ENCODE results near the gene TRAPPC12.

TRAPPC12 gene

DNA sequence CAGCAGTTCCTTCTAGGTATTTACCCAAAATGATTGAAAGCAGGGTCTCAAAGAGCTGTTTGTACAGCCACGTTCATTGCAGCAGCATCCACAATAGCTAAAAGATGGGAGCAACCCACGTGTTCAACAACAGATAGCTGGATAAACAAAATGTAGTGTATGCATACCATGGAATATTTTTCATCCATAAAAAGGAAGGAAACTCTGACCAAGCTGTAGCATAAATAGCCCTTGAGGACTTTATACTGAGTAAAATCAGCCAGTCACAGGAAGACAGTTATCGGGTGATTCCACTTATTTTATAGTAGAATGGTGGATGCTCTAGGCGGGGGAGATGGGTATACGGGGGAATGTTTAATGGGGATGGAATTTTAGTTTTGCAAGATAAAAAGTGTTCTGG, 7.5 kb downstream of the TRAPPC12 start:
- FAIRE-seq (no peak), DNase-seq (ENCODE audit: insufficient read length, low spot score) (no peak)
- TF ChIP-seq, protein P1, sequence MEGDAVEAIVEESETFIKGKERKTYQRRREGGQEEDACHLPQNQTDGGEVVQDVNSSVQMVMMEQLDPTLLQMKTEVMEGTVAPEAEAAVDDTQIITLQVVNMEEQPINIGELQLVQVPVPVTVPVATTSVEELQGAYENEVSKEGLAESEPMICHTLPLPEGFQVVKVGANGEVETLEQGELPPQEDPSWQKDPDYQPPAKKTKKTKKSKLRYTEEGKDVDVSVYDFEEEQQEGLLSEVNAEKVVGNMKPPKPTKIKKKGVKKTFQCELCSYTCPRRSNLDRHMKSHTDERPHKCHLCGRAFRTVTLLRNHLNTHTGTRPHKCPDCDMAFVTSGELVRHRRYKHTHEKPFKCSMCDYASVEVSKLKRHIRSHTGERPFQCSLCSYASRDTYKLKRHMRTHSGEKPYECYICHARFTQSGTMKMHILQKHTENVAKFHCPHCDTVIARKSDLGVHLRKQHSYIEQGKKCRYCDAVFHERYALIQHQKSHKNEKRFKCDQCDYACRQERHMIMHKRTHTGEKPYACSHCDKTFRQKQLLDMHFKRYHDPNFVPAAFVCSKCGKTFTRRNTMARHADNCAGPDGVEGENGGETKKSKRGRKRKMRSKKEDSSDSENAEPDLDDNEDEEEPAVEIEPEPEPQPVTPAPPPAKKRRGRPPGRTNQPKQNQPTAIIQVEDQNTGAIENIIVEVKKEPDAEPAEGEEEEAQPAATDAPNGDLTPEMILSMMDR (IDR thresholded peaks at IDR 0.05; ENCODE audit: insufficient read depth, missing control alignments): no peak

DNA sequence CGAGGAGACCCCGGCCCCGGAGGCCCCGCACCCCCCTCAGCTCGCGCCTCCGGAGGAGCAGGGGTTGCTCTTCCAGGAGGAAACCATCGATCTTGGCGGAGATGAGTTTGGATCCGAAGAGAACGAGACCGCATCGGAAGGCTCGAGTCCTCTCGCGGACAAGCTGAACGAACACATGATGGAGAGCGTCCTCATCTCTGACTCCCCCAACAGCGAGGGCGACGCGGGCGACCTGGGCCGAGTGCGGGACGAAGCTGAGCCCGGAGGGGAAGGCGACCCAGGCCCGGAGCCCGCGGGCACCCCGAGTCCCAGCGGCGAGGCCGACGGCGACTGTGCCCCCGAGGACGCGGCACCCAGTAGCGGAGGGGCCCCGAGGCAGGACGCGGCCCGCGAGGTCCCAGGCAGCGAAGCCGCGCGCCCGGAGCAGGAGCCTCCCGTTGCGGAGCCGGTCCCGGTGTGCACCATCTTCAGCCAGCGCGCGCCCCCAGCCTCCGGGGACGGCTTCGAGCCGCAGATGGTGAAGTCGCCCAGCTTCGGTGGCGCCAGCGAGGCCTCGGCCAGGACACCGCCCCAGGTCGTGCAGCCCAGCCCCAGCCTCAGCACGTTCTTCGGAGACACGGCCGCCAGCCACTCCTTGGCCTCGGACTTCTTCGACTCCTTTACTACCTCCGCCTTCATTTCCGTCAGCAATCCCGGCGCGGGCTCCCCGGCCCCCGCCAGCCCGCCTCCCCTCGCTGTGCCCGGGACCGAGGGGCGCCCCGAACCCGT, 8.3 kb downstream of the TRAPPC12 start:
- FAIRE-seq: no peak
- no peak for DNase-seq (ENCODE audit: insufficient read length, low spot score)
- TF ChIP-seq, protein P1 (IDR thresholded peaks at IDR 0.05; ENCODE audit: insufficient read depth, missing control alignments): no peak

DNA sequence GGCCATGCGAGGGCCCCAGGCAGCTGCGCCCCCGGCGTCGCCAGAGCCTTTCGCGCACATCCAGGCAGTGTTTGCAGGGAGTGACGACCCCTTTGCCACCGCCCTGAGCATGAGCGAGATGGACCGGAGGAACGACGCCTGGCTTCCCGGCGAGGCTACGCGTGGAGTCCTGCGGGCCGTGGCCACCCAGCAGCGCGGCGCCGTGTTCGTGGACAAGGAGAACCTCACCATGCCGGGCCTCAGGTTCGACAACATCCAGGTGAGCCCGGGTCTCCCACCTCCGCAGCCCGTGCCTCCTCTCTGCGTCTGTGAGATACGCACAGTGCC, 8.9 kb downstream of the TRAPPC12 start:
- DNase-seq (ENCODE audit: insufficient read length, low spot score) (no peak), FAIRE-seq (no peak)
- TF ChIP-seq, protein P1 (IDR thresholded peaks at IDR 0.05; ENCODE audit: insufficient read depth, missing control alignments): no peak

DNA sequence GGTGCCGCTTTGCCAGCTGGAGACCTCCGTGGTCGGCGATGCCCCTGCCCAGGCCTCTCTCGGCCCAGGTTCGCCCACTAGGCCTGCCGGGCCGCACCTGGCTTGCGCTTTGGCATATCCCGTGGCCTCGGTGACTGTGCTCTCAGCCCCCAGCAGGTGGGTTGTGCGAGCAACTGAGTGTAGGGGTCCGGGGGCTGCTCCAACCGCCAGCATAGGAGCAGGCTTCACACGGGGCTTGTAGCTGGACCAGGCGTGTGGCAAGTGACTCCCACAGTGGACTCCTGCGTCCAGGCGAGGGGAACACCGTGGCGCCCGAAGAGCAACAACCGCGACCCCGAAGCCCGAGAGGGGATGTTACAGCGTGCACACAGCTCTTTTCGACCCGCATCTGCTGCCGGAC, 9.7 kb downstream of the TRAPPC12 start:
- TF ChIP-seq, protein P1 (IDR thresholded peaks at IDR 0.05; ENCODE audit: insufficient read depth, missing control alignments): no peak
- DNase-seq (ENCODE audit: insufficient read length, low spot score) (no peak), FAIRE-seq (no peak)

DNA sequence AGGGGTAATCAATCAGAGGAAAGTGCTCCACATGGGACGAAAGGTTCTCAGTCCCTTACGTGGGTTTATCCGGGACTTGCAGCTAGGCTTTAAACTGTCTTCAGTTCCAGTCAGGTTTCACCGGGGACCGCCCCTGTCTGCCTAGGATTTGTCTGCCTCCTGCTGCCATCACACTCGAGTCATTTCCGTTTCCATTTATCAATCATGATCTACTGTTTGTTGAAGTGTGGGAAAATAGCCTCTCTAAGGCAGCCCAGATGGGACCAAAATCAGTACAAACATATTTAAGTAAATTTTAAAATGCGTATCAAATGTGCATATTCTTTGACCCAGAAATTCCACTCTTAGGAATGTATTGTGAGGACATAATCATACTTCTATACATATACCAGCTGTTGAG, 10.5 kb downstream of the TRAPPC12 start:
- no peak for FAIRE-seq
- TF ChIP-seq, protein P1 (IDR thresholded peaks at IDR 0.05; ENCODE audit: insufficient read depth, missing control alignments): no peak
- DNase-seq (ENCODE audit: insufficient read length, low spot score): no peak

DNA sequence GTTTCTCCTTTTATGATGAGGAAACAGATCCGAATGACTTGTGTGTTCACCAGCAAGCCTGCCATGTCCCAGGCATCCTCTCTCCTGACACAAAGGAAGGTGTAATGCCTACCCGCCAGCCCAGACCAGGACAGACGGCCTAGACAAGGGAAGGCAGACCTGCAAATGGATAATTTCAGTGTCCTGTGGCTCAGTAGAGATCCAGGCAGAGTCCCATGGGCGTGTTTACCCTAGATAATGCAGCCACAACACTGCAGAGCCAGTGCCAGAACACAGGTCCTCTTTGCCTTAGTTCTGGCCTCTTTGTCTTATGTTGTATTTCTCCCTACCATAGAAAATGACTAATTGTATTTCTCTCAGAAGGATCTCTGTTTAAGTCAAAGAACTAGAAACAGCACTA, 12.7 kb downstream of the TRAPPC12 start:
- TF ChIP-seq, protein P1 (IDR thresholded peaks at IDR 0.05; ENCODE audit: insufficient read depth, missing control alignments): no peak
- FAIRE-seq: no peak
- DNase-seq (ENCODE audit: insufficient read length, low spot score): no peak

DNA sequence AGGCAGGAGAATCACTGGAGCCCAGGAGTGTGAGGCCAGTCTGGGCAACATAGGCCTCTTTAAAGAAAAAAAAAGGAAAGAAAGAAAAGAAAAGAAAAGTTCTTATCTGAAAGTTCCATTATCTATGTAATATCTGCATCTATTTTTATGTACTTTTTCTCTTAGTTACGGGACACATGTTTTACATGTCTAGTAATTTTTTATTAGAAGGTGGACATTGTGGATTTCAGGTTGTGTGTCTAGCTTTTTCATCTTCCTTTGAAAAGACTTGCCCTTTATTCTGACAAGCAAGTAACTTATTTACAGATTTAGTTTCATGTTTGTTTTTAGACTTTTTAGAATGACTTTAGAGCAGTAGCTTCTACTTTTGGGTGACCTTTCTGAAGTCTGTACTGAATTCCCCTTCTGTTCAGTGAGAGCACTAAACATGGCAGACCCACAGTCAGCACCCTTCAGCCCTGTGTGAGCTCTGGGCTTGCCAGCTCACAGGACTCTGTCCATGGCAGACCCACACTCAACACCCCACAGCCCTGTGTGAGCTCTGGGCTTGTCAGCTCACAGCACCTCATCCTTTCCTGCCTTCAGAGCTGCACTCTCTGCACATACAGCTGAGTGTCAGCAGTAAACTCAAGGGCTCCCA, 17.5 kb downstream of the TRAPPC12 start:
- DNase-seq (ENCODE audit: insufficient read length, low spot score): no peak
- TF ChIP-seq, protein P1 (IDR thresholded peaks at IDR 0.05; ENCODE audit: insufficient read depth, missing control alignments): no peak
- no peak for FAIRE-seq
